Effector CD4-positive, alpha-beta T cell (primary cell): ENCODE data around the gene CDC37L1.
"Not testable (repeated sequence)": the region's sequence is repeated elsewhere in the genome, so short reads cannot be mapped to it uniquely, and the experiment has no call there.

Experiments used
- DNase-seq: peaks from one replicate; pipeline ENCODE4 v3.0.0-alpha.2; 2020

The CDC37L1 gene

GRCh38 chr9:4717815-4718214 lies 38.4 kb downstream of the CDC37L1 start:
- DNase-seq = no peak

GRCh38 chr9:4718911-4719310 lies 39.5 kb downstream of the CDC37L1 start:
- no peak for DNase-seq

DNA sequence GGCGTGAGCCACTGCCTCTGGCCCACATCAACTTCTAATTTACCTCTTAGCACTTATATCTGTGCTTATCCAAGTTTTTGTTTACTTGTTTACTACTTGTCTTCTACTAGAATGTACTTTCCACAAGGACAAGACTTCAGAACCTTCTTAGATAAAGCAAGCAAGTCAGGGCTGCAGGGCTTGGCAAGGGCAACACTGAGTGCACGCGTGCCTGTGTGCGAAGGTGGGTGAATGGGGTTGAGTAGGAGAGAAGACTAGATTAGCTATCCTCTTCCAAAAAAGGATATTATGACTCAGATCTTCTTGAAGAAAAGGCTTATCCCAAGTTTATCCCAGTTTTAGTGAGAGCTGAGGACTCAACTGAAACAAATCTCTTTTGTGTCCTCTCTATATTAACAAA lies 42.4 kb downstream of the CDC37L1 start:
- no peak for DNase-seq

- DNase-seq = no peak
These were observed 46.5 kb downstream of the CDC37L1 start for GRCh38 chr9:4725706-4726442.

DNA sequence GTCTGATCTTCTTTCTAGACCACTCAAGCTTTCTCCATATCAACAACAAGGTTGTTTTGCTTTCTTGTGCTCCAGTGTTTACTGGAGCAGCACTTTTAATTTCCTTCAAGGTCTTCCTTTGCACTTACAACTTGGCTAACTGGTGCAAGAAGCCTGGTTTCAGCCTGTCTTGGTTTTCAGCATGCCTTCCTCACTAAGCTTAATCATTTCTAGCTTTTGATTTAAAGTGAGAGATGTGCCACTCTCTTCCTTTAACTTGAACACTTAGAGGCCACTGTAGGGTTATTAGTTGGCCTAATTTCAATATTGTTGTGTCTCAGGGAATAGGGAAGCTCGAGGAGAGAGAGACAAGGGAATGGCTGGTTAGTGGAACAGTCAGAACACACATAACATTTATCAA lies 48.2 kb downstream of the CDC37L1 start:
- no peak for DNase-seq

DNA sequence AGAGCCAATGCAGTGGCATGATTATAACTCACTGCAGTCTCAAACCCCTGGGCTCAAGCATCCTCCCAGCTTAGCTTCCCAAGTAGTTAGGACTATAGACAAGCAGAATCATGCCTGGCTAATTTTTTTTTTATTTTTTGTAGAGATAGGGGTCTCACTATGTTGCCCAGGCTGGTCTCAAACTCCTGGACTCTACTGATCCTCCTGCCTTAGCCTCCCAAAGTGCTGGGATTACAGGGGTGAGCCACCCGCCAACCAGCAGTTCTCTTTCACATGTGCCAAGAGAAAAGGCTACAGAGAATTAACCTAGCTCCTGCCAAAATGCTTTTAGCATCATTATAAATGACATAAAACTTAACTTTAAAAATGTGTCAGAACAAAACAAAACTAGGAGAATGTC lies 53.5 kb downstream of the CDC37L1 start:
- DNase-seq = no peak

DNA sequence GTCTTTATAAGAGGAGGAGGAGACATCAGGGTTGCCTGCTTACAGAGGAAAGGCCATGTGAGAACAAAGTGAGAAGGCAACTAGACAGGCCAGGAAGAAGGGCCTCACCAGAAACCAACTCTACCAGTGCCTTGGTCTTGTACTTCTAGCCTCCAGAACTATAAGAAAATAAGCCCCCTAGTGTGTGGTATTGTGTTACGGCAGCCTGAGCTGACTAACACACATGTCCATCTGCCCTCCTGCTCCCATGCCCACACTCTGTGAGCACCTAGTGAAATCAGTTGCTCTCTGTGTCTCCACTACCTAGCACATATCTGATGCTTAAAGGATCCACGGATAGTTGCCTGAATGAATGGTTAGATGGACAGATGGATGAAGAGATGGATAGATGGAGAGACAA lies 54.8 kb downstream of the CDC37L1 start:
- no peak for DNase-seq

DNA sequence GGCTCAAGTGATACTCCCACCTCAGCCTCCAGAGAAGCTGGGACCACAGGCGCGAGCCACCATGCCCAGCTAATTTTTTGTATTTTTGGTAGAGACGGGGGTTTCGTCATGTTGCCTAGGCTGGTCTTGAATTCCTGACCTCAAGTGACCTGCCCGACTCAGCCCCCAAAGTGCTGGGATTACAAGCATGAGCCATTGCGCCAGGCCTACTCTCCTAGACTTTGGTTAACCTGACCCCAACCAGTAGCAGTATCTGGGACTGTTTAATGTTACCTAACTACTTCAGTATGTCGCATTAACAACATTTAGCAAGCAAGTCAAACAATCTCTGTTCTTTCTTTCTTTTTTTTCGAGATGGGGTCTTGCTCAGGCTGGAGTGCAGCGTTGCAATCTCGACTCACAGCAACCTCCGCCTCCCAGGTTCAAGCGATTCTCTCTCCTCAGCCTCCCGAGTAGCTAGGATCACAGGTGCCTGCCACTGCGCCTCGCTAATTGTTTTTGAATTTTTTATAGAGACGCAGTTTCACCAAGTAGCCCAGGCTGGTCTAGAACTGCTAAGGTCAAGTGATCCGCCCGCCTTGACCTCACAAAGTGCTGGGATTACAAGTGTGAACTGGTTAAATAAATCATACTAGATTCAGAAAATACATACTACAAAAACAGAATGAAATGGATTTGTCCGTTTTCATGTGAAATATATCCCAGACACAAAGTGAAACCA lies 59.7 kb downstream of the CDC37L1 start:
- DNase-seq = no peak

DNA sequence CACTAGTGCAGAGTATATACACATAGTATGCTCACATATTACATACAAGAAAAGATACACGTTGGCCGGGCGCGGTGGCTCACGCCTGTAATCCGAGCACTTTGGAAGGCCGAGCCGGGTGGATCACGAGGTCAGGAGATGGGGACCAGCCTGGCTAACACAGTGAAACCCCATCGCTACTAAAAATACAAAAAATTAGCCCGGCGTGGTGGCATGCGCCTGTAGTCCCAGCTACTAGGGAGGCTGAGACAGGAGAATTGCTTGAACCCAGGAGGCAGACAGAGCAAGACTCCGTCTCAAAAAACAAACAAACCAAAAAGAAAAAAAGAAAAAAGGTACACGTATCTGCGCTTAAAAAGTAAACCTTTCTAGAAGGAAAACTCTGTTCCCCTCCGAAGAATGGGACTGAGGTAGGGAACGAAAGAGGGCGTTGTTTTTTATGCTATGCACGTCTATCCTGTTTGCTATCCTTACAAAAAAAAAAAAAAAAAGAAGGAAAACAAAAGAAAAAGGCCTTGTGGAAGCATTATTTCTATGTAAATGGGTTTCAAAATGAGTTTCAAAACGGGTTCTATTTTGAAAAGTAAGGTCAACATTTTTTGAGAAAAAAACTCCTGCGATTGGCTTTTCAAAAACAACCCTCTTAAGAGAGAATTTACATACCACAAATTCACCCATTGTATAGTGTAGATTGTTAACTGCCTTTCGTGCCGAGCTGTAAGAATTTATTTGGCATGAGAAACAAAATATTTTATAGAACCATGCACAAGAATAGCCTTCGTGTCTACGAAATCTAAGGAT lies 60.4 kb downstream of the CDC37L1 start:
- no peak for DNase-seq

DNA sequence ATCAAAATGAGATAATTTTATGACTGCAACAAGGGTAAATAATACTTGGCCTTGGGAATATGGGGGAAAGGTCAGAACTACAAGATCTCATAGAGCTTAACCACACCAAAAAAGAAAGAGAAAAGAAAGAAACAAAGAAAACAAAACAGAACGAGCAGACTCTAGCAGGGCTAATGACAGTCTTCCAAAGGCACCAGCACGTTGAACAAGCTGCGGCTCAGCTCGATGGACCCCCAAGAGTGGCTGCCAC lies 60.9 kb downstream of the CDC37L1 start:
- DNase-seq = no peak

GRCh38 chr9:4740638-4741364 lies 61.4 kb downstream of the CDC37L1 start, which contains the start of gene AK3:
AK3 (minus strand) TSS chr9:4741202; CDS start chr9:4741087, 115 bp downstream.
- peak; percentile 81 for DNase-seq

GRCh38 chr9:4741365-4742089 lies 62.2 kb downstream of the CDC37L1 start:
- DNase-seq = peak; percentile 12

DNA sequence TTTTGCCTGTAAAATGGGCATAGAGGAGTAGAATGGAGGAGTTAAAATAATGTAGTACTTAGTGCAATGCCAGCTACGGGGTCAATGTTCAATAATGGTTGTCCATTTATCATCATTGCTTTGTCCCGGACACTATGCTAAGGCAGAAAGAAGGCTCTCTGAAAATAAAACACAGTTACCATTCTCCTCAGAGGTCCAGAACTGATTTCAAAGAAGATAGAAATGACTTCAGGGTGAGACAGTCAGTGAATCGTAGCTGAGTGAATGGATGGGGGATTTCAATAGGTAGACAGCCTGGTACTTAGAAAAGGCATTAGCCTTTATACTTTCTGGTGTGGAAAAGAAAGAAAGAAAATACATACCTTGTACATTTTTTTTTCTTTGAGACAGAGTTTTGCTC lies 62.9 kb downstream of the CDC37L1 start:
- no peak for DNase-seq

- no peak for DNase-seq
These were observed 63.9 kb downstream of the CDC37L1 start for GRCh38 chr9:4743131-4743875.

- DNase-seq = no peak
These were observed 67.1 kb downstream of the CDC37L1 start for GRCh38 chr9:4746278-4747030.

GRCh38 chr9:4748612-4749011 lies 69.2 kb downstream of the CDC37L1 start:
- no peak for DNase-seq

DNA sequence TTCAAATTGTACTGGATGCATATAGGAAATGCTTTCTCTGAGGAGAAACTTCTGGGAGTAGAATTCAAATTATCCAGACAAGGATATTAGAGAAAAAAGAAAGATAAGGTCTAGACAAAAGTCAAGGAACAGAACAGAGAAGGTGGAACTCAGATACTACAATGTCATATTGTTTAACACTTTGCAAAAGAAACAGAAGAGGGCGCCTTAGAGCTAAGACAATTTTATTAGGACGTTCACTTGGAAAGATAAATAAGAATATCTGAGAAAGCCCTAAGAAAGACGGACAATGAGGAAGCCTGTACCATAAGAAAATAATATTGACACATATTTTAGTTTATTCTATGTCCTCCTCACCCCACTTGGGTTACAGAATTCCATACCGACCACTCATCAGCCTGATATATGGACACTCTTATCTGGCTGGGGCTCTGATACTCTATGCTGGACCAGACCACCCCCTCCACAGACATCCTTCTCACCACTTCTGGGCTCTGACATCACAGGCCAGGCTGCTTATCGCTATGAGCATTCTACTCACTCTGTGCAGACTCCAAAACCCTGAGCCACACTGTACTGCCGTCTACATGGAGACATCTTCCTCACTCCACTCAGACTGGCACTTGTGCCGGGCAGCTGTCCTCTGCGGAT lies 70.8 kb downstream of the CDC37L1 start:
- DNase-seq = no peak

- not testable (repeated sequence) for DNase-seq
These were observed 75.2 kb downstream of the CDC37L1 start for GRCh38 chr9:4754530-4754929.

GRCh38 chr9:4755026-4755609 lies 75.7 kb downstream of the CDC37L1 start:
- DNase-seq = no peak

DNA sequence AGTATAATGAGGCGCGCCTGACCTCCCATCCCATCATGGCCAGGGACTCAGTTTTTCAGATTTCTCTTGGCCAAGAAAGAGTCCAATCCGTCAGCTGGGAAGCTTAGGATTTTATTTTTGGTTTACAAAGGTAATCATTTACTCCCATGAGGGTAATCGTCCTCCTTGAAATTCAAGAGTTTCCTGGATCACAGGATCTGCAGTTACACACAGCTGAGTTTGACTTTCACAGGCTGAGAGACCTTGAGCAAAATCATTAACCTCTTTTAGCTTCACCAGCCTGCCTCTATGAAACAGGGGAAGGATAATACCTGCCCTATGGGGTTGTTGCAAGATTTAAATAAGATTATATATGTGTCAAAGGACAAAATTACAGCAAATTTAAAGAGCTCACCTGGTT lies 77.1 kb downstream of the CDC37L1 start:
- DNase-seq = no peak
